Measurements from ENCODE around the gene HIRA.

GRCh38 chr22:19478045-19478900 is 46.7 kb upstream of the HIRA start:
- TF ChIP-seq KDM1A (IDR thresholded peaks at IDR 0.05; ENCODE audit: low read depth) (no peak), CHD4 (IDR thresholded peaks at IDR 0.05; ENCODE audit: borderline replicate concordance) (no peak), CTCF (IDR thresholded peaks at IDR 0.05) (no peak), GATA3 (IDR thresholded peaks at IDR 0.05; ENCODE audit: borderline replicate concordance) (no peak), SMC3 (IDR thresholded peaks at IDR 0.05) (no peak), ESRRA (IDR thresholded peaks at IDR 0.05; ENCODE audit: borderline replicate concordance, low read length) (no peak), MAFK (IDR thresholded peaks at IDR 0.05; ENCODE audit: partially characterized antibody) (no peak), EP300 (IDR thresholded peaks at IDR 0.05) (no peak)

Data from A549 (cell line).